ENCODE results near the gene MYO1A.
A peak's percentile ranks its signal among the peaks of the same experiment; 100 is the strongest.

The MYO1A gene

DNA sequence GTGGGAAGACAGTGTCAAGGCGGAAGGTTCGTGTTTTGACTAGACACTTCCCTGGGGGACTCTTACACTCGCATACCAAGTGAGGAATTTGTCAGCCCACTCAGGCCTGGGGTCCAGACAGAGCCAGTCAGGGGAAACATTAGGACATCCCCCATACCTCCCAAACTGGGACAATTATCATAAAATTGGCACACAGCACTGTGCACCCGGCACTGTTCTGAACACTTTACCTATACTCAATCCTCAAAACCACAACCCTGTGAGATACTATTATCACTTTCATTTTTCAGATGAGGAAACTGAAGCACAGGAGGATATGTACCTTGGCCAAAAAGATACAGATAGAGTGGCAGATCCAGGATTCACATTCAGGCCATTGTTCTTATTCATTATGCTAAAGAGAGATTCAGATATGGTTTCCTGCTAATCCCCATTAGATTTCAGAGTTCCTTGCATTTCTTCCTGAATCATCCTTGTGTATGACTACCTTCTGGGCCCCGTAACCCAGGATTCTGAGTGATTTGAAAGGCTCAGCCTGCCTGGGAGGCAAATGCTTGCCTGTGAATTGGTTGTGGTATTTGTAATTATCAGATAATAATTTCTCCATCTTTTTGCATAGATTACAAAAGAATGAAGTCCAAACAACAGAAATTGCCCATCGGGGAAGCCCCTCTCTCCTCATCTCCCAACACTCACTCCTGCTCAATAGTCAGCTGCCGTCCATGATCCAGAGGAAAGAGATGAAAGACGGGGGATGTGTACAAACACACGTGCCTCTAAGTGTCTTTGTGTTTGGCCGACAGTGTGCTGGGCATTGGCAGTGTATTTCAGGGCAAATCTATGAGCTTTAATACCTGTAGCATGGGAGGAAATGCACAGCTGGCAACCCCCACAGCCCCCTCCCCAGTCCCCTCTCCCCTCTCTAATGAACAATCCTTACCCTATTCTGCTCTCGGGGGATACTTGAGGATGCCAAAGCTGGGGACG, 38.2 kb downstream of the MYO1A start:
- Histone ChIP-seq H3K27ac (ENCODE audit: extremely low read depth, low read depth, low read length) (no peak overlapping the region), H3K36me3 (ENCODE audit: control insufficient read depth in 2 of 2, insufficient read depth in 1 of 2, low read length in 2 of 2) (no peaks in the 10 kb centered on the region), H3K9me3 (ENCODE audit: control insufficient read depth, insufficient read depth, low read depth, low read length) (no peaks in the 10 kb centered on the region), H3K4me3 (ENCODE audit: low read depth, low read length) (no peak overlapping the region), H3K4me1 (ENCODE audit: control insufficient read depth, insufficient read depth, low read length) (no peaks in the 10 kb centered on the region)
- ChIA-PET CTCF (interaction anchor here (0.6 to 1.5 kb wide), 11 partner anchors 8 to 100 kb away, joined by 3 to 10 read pairs (median 5); no protein-coding TSS in a partner anchor), POLR2A (interaction anchor here (1.5 kb wide), 1 partner anchor 116 kb away, joined by 4 read pairs; no protein-coding TSS in a partner anchor)
- TF ChIP-seq ZFHX2 (tag by site-specific recombination; conservative IDR thresholded peaks at IDR 0.05) (peak; percentile 56), EGR2 (tag by site-specific recombination; IDR thresholded peaks at IDR 0.05; ENCODE audit: low read depth) (0 out of 2 replicates have a peak, but pooled peaks have one; percentile 39), ZNF670 (tag by site-specific recombination; IDR thresholded peaks at IDR 0.05; ENCODE audit: low read depth) (no peak), ZNF121 (tag by site-specific recombination; IDR thresholded peaks at IDR 0.05) (no peak), ZNF138 (tag by site-specific recombination; IDR thresholded peaks at IDR 0.05; ENCODE audit: borderline replicate concordance) (no peak), ZNF157 (tag by site-specific recombination; IDR thresholded peaks at IDR 0.05) (no peak), ZNF184 (tag by site-specific recombination; IDR thresholded peaks at IDR 0.05) (no peak), ZNF114 (tag by site-specific recombination; IDR thresholded peaks at IDR 0.05) (no peak), ZNF571 (tag by site-specific recombination; IDR thresholded peaks at IDR 0.05) (no peak), ZNF23 (tag by site-specific recombination; IDR thresholded peaks at IDR 0.05; ENCODE audit: borderline replicate concordance) (no peak), ZNF350 (tag by site-specific recombination; IDR thresholded peaks at IDR 0.05) (no peak), KLF1 (tag by site-specific recombination; IDR thresholded peaks at IDR 0.05) (no peak)
- TF ChIP-seq, protein P1, sequence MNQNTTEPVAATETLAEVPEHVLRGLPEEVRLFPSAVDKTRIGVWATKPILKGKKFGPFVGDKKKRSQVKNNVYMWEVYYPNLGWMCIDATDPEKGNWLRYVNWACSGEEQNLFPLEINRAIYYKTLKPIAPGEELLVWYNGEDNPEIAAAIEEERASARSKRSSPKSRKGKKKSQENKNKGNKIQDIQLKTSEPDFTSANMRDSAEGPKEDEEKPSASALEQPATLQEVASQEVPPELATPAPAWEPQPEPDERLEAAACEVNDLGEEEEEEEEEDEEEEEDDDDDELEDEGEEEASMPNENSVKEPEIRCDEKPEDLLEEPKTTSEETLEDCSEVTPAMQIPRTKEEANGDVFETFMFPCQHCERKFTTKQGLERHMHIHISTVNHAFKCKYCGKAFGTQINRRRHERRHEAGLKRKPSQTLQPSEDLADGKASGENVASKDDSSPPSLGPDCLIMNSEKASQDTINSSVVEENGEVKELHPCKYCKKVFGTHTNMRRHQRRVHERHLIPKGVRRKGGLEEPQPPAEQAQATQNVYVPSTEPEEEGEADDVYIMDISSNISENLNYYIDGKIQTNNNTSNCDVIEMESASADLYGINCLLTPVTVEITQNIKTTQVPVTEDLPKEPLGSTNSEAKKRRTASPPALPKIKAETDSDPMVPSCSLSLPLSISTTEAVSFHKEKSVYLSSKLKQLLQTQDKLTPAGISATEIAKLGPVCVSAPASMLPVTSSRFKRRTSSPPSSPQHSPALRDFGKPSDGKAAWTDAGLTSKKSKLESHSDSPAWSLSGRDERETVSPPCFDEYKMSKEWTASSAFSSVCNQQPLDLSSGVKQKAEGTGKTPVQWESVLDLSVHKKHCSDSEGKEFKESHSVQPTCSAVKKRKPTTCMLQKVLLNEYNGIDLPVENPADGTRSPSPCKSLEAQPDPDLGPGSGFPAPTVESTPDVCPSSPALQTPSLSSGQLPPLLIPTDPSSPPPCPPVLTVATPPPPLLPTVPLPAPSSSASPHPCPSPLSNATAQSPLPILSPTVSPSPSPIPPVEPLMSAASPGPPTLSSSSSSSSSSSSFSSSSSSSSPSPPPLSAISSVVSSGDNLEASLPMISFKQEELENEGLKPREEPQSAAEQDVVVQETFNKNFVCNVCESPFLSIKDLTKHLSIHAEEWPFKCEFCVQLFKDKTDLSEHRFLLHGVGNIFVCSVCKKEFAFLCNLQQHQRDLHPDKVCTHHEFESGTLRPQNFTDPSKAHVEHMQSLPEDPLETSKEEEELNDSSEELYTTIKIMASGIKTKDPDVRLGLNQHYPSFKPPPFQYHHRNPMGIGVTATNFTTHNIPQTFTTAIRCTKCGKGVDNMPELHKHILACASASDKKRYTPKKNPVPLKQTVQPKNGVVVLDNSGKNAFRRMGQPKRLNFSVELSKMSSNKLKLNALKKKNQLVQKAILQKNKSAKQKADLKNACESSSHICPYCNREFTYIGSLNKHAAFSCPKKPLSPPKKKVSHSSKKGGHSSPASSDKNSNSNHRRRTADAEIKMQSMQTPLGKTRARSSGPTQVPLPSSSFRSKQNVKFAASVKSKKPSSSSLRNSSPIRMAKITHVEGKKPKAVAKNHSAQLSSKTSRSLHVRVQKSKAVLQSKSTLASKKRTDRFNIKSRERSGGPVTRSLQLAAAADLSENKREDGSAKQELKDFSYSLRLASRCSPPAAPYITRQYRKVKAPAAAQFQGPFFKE (tag by site-specific recombination; IDR thresholded peaks at IDR 0.05; ENCODE audit: borderline replicate concordance): no peak
- TF ChIP-seq, protein P2, sequence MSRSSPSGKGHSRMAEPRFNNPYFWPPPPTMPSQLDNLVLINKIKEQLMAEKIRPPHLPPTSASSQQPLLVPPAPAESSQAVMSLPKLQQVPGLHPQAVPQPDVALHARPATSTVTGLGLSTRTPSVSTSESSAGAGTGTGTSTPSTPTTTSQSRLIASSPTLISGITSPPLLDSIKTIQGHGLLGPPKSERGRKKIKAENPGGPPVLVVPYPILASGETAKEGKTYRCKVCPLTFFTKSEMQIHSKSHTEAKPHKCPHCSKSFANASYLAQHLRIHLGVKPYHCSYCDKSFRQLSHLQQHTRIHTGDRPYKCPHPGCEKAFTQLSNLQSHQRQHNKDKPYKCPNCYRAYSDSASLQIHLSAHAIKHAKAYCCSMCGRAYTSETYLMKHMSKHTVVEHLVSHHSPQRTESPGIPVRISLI (tag by site-specific recombination; IDR thresholded peaks at IDR 0.05): no peak

DNA sequence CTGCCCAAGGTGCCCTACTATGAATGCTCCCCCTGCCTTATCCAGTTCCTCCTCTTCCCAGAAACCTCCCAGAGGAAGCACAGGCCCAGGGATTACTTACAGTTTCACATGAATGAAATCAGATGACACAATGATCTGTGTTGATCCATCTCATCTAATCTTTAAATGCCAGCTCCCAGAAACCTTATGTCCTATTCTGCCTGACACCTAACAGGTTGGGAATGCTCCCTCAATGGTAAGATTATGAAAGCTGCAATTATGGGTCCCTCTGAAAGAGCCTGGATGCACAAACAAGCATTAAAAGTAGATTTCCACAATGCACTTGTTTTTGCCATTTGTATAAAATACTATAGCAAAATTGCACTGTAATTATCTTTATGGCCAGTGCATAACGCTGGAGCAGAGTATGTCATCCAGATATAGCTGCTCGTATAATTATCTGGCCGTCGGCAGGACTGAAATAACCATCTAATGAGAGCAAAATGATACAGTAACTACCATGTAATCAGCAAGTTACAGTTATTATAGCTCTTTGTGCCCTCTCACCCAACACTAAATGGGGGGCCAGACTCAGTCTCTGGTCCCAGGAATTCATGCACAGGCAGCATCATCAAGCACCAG, 39.2 kb downstream of the MYO1A start:
- Histone ChIP-seq H3K4me3 (ENCODE audit: low read depth, low read length) (no peak overlapping the region), H3K36me3 (ENCODE audit: control insufficient read depth in 2 of 2, insufficient read depth in 1 of 2, low read length in 2 of 2) (no peaks in the 10 kb centered on the region), H3K27ac (ENCODE audit: extremely low read depth, low read depth, low read length) (no peak overlapping the region), H3K4me1 (ENCODE audit: control insufficient read depth, insufficient read depth, low read length) (no peaks in the 10 kb centered on the region), H3K9me3 (ENCODE audit: control insufficient read depth, insufficient read depth, low read depth, low read length) (no peaks in the 10 kb centered on the region)
- ChIA-PET POLR2A (interaction anchor here (0.6 kb wide), 1 partner anchor 101 kb away, joined by 3 read pairs; the partner anchor contains the start of gene STAT6), CTCF (interaction anchor here (0.6 to 1.5 kb wide), 8 partner anchors 9 to 410 kb away, joined by 3 to 10 read pairs (median 6); no protein-coding TSS in a partner anchor)
- TF ChIP-seq ZNF274 (IDR thresholded peaks at IDR 0.05; ENCODE audit: low read length) (no peak), ZNF274 (tag by site-specific recombination; IDR thresholded peaks at IDR 0.05; ENCODE audit: borderline replicate concordance) (no peak), ZNF133 (tag by site-specific recombination; IDR thresholded peaks at IDR 0.05) (no peak), ZNF664 (tag by site-specific recombination; IDR thresholded peaks at IDR 0.05) (peak; percentile 98), SP7 (tag by site-specific recombination; IDR thresholded peaks at IDR 0.05) (peak; percentile 100)
- TF ChIP-seq, protein P3, sequence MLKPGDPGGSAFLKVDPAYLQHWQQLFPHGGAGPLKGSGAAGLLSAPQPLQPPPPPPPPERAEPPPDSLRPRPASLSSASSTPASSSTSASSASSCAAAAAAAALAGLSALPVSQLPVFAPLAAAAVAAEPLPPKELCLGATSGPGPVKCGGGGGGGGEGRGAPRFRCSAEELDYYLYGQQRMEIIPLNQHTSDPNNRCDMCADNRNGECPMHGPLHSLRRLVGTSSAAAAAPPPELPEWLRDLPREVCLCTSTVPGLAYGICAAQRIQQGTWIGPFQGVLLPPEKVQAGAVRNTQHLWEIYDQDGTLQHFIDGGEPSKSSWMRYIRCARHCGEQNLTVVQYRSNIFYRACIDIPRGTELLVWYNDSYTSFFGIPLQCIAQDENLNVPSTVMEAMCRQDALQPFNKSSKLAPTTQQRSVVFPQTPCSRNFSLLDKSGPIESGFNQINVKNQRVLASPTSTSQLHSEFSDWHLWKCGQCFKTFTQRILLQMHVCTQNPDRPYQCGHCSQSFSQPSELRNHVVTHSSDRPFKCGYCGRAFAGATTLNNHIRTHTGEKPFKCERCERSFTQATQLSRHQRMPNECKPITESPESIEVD (tag by site-specific recombination; IDR thresholded peaks at IDR 0.05): peak; percentile 31; the same call in 1 of the 2 replicates

Measured in HEK293 (cell line).